ENCODE results near the gene MEIS1. TPM values are rescaled to one million over a fixed set of nuclear protein-coding genes. Genes with fewer than 3 reads are reported as not detected.
A peak's percentile ranks its signal among the peaks of the same experiment; 100 is the strongest.
"Not testable (repeated sequence)": the region's sequence is repeated elsewhere in the genome, so short reads cannot be mapped to it uniquely, and the experiment has no call there.

The MEIS1 gene
- 100 to 1,000 TPM; 123 to 148 (median 127) TPM for polyA plus RNA-seq (ENCODE audit: insufficient read length in 3 of 3)
- long read RNA-seq, donor 1, full-length matches to known transcripts, result 23 of 89 reads
- long read RNA-seq, donor 1, partial matches to known transcripts, result 58 of 89 reads
- long read RNA-seq, donor 1, other reads (novel, unspliced or antisense), result 8 of 89 reads
- long read RNA-seq, donor 2, full-length matches to known transcripts, result 7 of 60 reads
- long read RNA-seq, donor 2, partial matches to known transcripts, result 53 of 60 reads
- long read RNA-seq, donor 2, other reads (novel, unspliced or antisense), result 0 of 60 reads
- long read RNA-seq, donor 3, full-length matches to known transcripts, result 18 of 132 reads
- long read RNA-seq, donor 3, partial matches to known transcripts, result 97 of 132 reads
- long read RNA-seq, donor 3, other reads (novel, unspliced or antisense), result 17 of 132 reads
- long read RNA-seq, donor 4, full-length matches to known transcripts, result 17 of 103 reads
- long read RNA-seq, donor 4, partial matches to known transcripts, result 76 of 103 reads
- long read RNA-seq, donor 4, other reads (novel, unspliced or antisense), result 10 of 103 reads
- long read RNA-seq, donor 5, result 0 reads
- long read RNA-seq, donor 6, full-length matches to known transcripts, result 25 of 111 reads
- long read RNA-seq, donor 6, partial matches to known transcripts, result 78 of 111 reads
- long read RNA-seq, donor 6, other reads (novel, unspliced or antisense), result 8 of 111 reads
- long read RNA-seq, donor 7, full-length matches to known transcripts, result 19 of 123 reads
- long read RNA-seq, donor 7, partial matches to known transcripts, result 97 of 123 reads
- long read RNA-seq, donor 7, other reads (novel, unspliced or antisense), result 7 of 123 reads
- long read RNA-seq, donor 8, full-length matches to known transcripts, result 33 of 185 reads
- long read RNA-seq, donor 8, partial matches to known transcripts, result 142 of 185 reads
- long read RNA-seq, donor 8, other reads (novel, unspliced or antisense), result 10 of 185 reads
- long read RNA-seq, donor 9, full-length matches to known transcripts, result 28 of 104 reads
- long read RNA-seq, donor 9, partial matches to known transcripts, result 76 of 104 reads
- long read RNA-seq, donor 9, other reads (novel, unspliced or antisense), result 0 of 104 reads
- long read RNA-seq, donor 10, full-length matches to known transcripts, result 10 of 62 reads
- long read RNA-seq, donor 10, partial matches to known transcripts, result 43 of 62 reads
- long read RNA-seq, donor 10, other reads (novel, unspliced or antisense), result 9 of 62 reads
- long read RNA-seq, donor 11, full-length matches to known transcripts, result 9 of 73 reads
- long read RNA-seq, donor 11, partial matches to known transcripts, result 64 of 73 reads
- long read RNA-seq, donor 11, other reads (novel, unspliced or antisense), result 0 of 73 reads
- long read RNA-seq, donor 12, full-length matches to known transcripts, result 11 of 65 reads
- long read RNA-seq, donor 12, partial matches to known transcripts, result 48 of 65 reads
- long read RNA-seq, donor 12, other reads (novel, unspliced or antisense), result 6 of 65 reads
- long read RNA-seq, donor 13, full-length matches to known transcripts, result 20 of 110 reads
- long read RNA-seq, donor 13, partial matches to known transcripts, result 82 of 110 reads
- long read RNA-seq, donor 13, other reads (novel, unspliced or antisense), result 8 of 110 reads
- long read RNA-seq, donor 14, full-length matches to known transcripts, result 30 of 116 reads
- long read RNA-seq, donor 14, partial matches to known transcripts, result 71 of 116 reads
- long read RNA-seq, donor 14, other reads (novel, unspliced or antisense), result 15 of 116 reads
- long read RNA-seq, donor 15, full-length matches to known transcripts, result 5 of 26 reads
- long read RNA-seq, donor 15, partial matches to known transcripts, result 21 of 26 reads
- long read RNA-seq, donor 15, other reads (novel, unspliced or antisense), result 0 of 26 reads
- long read RNA-seq, donor 16, full-length matches to known transcripts, result 99 of 383 reads
- long read RNA-seq, donor 16, partial matches to known transcripts, result 239 of 383 reads
- long read RNA-seq, donor 16, other reads (novel, unspliced or antisense), result 45 of 383 reads

DNA sequence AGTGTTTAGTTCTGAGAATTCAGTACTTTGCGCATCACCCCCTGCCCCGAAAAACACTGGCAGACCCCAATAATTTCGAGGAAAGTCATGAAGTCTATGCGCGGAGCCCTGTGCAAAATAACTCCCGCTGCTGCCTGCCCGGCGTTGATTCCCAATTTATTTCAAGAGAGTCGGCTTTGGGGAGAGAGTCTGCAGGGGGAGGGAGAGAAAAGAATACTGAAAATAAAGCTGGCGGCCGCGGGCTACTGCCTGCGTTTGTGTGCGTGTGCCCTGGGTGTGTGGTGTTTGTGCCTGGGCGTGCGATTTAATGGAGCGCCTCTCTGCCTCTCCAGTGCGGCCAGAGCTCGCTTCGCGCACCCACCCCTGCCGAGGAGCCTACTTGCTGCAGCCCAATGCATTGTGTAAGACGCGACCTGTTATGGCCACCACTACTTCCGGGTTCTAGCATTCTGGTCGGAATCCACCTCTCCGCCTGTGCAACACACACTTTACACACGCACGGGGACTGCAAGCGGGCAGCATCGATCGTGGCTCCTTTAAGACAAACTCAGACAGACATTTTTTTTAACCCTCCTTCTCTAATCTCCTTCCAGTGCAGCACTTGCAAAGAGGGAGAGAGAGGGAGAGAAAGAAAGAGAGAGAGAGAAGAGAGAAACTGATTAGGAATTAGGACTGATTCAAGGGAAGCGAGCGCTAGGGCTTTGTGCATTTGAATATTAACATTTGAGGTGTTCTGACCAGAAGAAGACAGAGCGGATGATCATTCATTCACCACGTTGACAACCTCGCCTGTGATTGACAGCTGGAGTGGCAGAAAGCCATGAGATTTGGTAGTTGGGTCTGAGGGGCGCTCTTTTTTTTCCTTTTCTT is at the start of gene MEIS1:
MEIS1 (plus strand) TSS at position 447 of the 870 bp plus-strand sequence. CDS start 732 bp downstream, outside the sequence.
- peak in 10 of 11 donors; percentile 87 to 97 (median 93) for DNase-seq (ENCODE audit: extremely low read depth in 1 of 11, low read depth in 9 of 11, low spot score in 4 of 11)

DNA sequence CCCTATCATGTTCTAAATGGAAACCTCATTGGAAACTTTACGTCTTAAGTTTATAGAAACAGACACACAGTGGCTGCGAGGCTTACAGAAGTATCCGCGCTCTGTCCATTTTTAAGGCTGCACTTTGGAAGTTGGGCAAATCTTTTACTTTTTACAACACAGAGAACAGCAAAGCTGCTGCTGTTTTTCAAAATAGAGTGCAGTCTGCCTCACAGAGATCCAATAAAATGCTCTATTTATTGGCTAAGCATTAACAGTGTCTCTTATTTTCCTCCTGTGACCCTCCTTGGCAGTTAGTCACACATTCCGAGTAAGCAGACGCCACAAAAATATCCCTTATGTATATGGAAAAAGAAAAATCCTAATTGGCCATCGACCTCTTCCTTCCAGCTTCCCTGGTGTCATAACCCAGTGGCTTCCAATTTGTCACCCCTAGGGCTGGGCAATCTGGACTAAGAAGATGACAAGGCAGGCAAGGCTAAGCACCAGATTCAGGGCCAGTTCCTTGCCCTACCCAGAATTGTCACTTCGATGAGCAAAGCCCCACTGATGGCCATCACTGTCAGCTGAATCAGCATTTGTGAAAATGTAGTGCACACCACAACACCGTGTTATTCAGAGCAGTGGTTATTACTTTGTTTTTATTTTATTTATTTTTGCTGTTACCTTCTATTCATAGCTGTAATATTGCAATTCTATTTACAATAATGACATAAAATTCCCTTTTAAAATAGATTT is 47.7 kb upstream of the MEIS1 start:
- no peak for DNase-seq (ENCODE audit: extremely low read depth in 1 of 11, low read depth in 9 of 11, low spot score in 4 of 11)

DNA sequence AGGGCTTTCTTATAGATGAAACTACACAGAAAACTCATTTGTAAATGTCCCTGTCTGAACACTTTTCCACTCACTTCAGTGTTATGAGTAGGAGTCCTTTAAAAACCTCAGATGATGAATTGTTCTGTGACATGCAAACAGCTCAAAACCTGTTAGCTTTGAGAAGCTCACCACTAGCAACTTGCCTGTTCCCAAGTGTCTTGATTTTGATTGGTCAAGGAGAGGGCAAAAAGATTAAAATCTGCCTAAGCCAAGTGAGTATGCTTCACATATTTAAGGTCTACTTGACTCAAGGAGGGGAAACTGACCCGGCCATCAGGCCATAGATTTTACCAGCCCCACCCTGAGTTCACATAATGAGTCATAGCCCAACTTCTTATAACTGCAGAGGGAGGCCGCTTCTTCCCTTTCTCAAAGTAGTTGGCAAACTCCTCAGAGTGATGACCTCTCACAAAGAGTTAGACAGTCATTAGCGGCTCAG is 45.2 kb upstream of the MEIS1 start:
- no peak for DNase-seq (ENCODE audit: extremely low read depth in 1 of 11, low read depth in 9 of 11, low spot score in 4 of 11)

DNA sequence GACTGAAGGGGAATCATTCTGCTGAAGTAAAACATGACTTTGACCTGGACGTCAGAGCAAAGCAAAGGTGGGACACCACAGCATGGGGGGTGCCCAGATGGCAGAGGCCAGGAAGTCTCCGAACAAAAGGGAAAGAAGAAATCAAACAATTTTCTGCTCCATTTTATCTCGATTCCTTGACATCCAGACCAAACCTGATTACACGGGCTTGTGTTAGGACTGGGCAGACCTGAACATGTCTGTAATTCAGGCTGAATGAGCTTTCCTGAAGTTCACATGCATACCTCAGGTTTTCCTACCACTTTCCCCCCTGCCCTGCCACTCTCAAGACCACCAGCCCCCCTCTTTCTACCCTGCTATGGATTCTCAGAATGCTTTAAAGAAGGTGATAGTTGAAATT is 44.8 kb upstream of the MEIS1 start:
- DNase-seq (ENCODE audit: extremely low read depth in 1 of 11, low read depth in 9 of 11, low spot score in 4 of 11), result no peak

DNA sequence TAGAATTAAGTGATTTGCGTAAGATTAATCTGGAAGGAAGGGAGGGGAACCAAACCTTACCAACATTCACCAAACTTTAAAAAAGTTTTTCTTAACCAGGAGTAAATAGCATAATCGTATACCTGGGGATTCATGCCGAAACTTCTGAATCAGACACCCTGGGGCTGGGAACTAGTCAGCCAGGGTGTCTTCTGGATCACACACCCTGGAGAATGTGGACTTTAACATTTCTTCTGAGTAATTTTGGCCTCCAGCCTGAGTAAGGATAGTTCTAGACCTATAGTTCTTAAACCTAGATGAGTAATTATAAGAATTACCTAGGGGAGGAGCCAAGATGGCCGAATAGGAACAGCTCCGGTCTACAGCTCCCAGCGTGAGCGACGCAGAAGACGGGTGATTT is 44.1 kb upstream of the MEIS1 start:
- DNase-seq (ENCODE audit: extremely low read depth in 1 of 11, low read depth in 9 of 11, low spot score in 4 of 11), result no peak

DNA sequence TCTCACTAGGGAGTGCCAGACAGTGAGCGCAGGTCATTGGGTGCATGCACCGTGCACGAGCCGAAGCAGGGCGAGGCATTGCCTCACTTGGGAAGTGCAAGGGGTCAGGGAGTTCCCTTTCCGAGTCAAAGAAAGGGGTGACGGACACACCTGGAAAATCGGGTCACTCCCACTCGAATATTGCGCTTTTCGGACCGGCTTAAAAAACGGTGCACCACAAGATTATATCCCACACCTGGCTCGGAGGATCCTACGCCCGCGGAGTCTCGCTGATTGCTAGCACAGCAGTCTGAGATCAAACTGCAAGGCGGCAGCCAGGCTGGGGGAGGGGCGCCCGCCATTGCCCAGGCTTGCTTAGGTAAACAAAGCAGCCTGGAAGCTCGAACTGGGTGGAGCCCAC is 43.7 kb upstream of the MEIS1 start:
- DNase-seq (ENCODE audit: extremely low read depth in 1 of 11, low read depth in 9 of 11, low spot score in 4 of 11), result not testable (repeated sequence)

DNA sequence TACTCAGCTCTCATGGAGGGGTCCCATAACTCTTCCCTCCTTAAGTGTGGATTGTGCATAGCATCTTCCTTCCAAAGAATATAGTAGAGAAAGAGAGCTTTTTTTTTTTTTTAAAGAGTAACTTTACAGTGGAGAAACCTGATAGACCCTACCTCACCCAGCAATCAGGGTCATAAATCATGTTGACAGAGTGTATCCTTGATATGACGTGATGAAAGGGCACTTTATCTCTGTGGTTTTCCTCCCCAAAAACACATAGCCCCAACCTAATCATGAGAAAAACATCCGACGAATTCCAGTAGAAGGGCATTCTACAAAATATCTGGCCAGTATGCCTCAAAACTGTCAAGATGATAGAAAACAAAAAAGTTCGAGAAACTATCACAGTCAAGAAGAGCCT is 29.5 kb upstream of the MEIS1 start:
- DNase-seq (ENCODE audit: extremely low read depth in 1 of 11, low read depth in 9 of 11, low spot score in 4 of 11), result no peak

DNA sequence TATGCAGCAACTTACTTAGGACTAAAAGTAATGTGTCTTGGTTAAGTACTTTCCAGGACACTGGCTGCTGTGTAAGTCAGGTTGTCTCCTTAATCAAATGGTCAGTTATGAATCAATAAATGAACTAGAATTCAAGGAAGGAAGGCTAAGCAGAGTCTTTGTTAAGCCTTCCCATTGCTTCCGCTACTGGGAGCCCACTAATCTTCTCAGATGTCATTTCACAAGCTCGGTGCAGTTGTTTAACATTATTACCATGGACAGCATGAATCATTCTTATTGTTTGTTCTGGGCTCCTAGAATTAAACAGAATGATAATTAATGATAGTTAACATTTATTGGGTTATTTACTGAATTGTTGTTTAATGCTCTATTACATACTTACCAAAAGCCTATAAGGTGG is 26.0 kb upstream of the MEIS1 start:
- no peak for DNase-seq (ENCODE audit: extremely low read depth in 1 of 11, low read depth in 9 of 11, low spot score in 4 of 11)

DNA sequence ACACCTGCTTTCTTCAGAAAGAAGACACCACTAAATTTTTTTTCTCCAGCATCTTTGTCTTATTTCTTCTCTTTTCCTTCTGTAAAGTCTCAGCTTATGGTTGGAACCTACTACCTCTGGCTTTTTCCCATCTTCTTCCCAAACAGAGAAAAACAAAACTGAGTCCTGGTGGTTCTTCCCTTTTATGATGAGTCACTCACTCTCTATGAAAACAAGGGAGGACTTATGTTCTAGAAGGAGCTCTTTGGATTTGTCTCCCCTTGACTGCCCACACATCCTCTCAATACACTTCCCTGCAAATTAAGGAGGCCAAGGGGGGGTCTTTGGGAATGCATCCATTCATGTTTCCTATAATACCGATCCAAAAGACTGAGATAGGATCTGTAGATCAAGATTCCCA is 22.1 kb upstream of the MEIS1 start:
- DNase-seq (ENCODE audit: extremely low read depth in 1 of 11, low read depth in 9 of 11, low spot score in 4 of 11), result no peak

DNA sequence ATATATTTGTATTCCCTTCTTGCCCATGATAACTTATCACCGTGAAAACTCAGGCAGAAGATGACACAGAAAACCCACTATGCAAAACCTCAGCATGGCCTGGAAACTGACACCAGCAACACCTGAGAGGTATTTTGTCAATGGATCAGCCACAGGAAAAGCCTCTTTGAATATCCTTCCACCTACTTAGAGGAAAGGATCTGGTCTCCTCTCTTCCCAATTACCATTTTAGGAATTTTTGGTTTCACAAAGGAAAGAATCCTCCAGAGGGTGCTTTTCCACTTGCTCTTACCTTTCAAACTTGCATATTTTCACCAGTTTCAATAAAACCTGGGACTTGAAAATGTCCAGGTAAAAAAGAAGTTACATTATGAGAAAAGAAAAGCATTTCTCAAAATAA is 20.0 kb upstream of the MEIS1 start:
- no peak for DNase-seq (ENCODE audit: extremely low read depth in 1 of 11, low read depth in 9 of 11, low spot score in 4 of 11)

DNA sequence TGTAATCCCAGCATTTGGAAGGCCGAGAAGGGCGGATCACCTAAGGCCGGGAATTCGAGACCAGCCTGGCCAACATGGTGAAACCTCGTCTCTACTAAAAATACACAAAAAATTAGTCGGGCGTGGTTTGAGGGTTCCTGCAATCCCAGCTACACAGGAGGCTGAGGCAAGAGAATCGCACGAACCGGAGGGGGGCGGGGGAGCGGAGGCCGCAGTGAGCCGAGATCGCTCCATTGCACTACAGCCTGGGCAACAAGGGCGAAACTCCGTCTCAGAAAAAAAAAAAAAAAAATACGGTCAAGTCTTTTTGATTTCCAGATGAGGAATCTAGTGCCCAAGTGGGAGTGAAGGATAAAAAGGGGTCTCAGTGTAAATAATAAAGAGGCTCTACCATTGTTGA is 16.5 kb upstream of the MEIS1 start:
- DNase-seq (ENCODE audit: extremely low read depth in 1 of 11, low read depth in 9 of 11, low spot score in 4 of 11), result no peak

DNA sequence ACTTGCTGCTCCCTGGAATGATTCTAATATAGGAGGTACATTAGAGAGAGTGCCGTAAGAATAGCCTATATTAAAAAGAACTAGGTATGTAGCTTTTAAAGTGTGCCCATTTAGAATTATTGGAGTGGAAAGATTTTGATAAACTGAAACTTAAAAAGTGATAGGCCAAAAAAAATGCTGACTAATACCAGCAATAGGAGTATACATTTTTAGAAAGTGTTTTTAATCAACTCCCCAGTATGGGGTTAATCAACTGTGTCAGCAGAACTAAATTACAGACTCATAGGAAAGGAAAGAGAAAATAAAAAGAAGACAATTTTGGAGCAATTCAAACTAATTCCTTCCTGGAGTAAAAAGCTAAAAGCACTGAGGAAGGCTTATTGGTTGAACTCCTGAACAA is 13.3 kb upstream of the MEIS1 start:
- no peak for DNase-seq (ENCODE audit: extremely low read depth in 1 of 11, low read depth in 9 of 11, low spot score in 4 of 11)

DNA sequence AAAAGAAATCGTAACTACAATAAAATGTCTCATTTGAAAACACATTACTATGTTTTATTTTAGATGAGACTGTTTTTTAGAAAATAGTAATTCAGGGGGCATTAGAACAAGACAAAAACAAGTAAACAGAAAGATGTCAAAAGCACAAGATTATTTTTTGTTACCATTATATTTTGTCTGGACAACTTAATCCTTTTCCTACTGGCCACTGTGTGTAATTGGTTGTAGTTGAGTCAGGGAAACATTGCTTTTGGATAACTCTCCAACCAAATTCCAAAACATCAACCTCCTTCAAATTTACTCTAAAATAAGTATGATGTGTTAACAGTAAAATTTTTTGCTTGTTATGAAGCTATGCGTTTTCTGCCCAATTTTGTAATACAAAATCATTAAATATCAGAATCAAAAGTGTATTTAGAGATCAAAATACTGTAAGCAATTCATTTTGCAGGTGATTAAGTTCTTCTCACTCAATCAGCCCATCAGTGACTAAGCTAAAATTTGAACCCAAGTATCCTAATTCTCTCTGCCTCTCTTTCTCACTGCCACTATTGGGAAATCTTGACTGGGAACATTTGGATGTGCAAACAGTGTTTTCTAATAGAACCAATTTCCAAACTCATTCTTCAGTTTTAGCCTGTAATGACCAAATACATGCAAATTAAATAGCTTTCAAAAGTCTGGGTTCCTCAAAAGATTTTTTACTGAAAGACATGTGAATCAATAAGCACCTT is 11.4 kb upstream of the MEIS1 start:
- DNase-seq (ENCODE audit: extremely low read depth in 1 of 11, low read depth in 9 of 11, low spot score in 4 of 11), result no peak

DNA sequence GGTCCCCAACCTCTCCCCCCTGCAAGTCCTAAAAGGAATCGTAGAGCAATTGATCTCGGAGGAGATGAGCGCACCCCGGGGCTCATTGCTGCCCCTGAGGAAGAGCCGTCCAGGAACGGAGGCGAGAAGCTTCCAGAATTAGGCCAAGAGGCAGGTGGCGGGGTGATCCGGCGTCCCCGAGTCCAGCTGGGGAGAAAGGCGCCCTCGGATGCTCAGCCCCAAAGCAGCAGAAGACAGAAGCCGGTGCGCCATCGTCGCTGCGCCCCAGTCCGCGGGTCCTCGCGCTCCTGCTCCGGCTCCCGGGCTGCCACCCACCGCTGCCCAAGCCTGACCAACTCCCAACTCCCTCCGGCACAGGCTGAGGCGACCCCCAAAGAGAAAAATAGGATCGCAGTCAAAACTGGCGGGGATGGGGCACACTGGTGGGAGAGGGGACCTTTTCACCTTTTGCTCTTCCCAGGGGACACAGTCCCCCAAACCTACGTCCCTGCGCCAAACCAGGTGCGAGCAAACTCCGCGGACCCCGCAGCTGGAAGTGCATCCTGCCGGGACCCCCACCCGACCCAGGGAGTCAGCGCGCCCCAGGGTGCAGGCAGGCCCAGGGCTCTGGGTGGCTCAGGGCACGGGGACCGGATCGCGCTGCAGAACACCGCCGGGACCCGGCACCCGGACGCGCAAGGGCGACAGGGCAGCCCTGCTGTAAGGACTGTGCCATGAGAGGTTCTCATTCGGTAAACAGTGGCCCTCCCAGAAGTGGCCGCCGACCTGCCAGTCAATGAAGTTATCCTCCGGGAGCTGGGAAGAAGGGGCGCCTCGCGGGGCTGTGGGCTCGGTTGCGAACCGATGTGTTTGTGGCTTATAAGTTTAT is 8.4 kb upstream of the MEIS1 start:
- no peak for DNase-seq (ENCODE audit: extremely low read depth in 1 of 11, low read depth in 9 of 11, low spot score in 4 of 11)

DNA sequence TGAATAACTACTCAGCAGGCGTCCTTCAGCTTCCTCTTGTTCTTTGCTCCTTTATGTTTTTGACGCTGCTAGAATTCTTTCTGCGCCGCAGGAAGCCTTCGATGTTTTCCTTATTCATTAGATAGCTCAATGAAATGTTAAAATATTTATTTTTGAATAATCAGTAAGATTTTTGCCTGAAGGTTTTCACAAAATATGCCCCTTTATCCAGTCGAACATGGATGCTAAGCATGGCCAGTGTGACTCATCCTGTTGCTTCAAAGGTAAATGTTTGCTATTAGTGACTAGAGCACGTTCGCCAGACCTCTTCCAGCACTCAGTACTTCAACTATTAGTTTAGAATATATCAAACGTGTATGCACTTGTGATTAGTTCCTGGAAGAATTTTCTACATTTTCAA is 7.6 kb upstream of the MEIS1 start:
- no peak for DNase-seq (ENCODE audit: extremely low read depth in 1 of 11, low read depth in 9 of 11, low spot score in 4 of 11)
